K562 (cell line): Measurements from ENCODE around the gene TMEM234. TPM values are rescaled to one million over a fixed set of nuclear protein-coding genes. Genes with fewer than 3 reads are reported as not detected.
A peak's percentile ranks its signal among the peaks of the same experiment; 100 is the strongest.

ENCODE experiments used
- CBFB ChIP-seq: sonication (generic); formaldehyde crosslinking; IDR thresholded peaks from 2 replicates; pipeline ENCODE4 v1.4.0; 2020; ENCODE audit warnings: mild to moderate bottlenecking, missing genetic modification reagents
- HLTF ChIP-seq: fragments of 450-650 bp; IDR thresholded peaks from 2 replicates; pipeline ENCODE4 v1.6.1; 2016
- HNRNPL ChIP-seq: fragments of 200-400 bp; formaldehyde crosslinking; IDR thresholded peaks from 2 replicates; pipeline ENCODE4 v1.6.1; 2017; ENCODE audit warnings: low read depth, mild to moderate bottlenecking, low read length
- MAZ ChIP-seq, 2 experiments: fragments of 450-650 bp in 1 of 2; sonication (generic) in 1 of 2; formaldehyde crosslinking; IDR thresholded peaks in 1 of 2; conservative IDR thresholded peaks in 1 of 2; 2 replicates each; pipeline versions ENCODE4 v1.4.0 to v1.5.0; 2020; ENCODE audit warnings: mild to moderate bottlenecking in 1 of 2, missing genetic modification reagents in 1 of 2
- MCM7 ChIP-seq, 2 experiments: fragments of 450-650 bp; IDR thresholded peaks; 2 replicates each; pipeline ENCODE4 v1.6.1; 2016 to 2018
- POLR2AphosphoS5 ChIP-seq: IDR thresholded peaks from 2 replicates; pipeline ENCODE4 v1.6.1; 2011; ENCODE audit warnings: mild to moderate bottlenecking, low read depth, low read length, moderate library complexity; ENCODE audit not compliant: control insufficient read depth, insufficient read depth
- RAD21 ChIP-seq, 2 experiments: fragments of 250-450 bp in 1 of 2; fragments of 450-650 bp in 1 of 2; sonication (Bioruptor Pico) in 1 of 2; formaldehyde crosslinking in 1 of 2; IDR thresholded peaks in 1 of 2; conservative IDR thresholded peaks in 1 of 2; 2 replicates each; pipeline versions ENCODE4 v1.4.0 to v1.8.0; 2020 to 2022; ENCODE audit warnings: mild to moderate bottlenecking in 2 of 2, moderate library complexity in 1 of 2
- RBM14 ChIP-seq: fragments of 200-400 bp; formaldehyde crosslinking; IDR thresholded peaks from 2 replicates; pipeline ENCODE4 v1.6.1; 2018; ENCODE audit warnings: low read depth, mild to moderate bottlenecking, low read length, moderate library complexity, borderline replicate concordance; ENCODE audit not compliant: insufficient read depth
- REST ChIP-seq, 2 experiments: fragments of 450-650 bp; formaldehyde crosslinking in 1 of 2; IDR thresholded peaks; 2 replicates each; pipeline versions ENCODE4 v1.4.0 to v1.6.1; 2014 to 2020; ENCODE audit warnings: mild to moderate bottlenecking in 2 of 2, borderline replicate concordance in 1 of 2, low read depth in 1 of 2
- SRF ChIP-seq, 2 experiments: fragments of 250-450, 450-650 bp in 1 of 2; sonication (Bioruptor Pico) in 1 of 2; sonication (generic) in 1 of 2; formaldehyde crosslinking; IDR thresholded peaks; 2 replicates each; pipeline versions ENCODE4 v1.5.0 to v1.5.1; 2020 to 2022; ENCODE audit warnings: mild to moderate bottlenecking in 1 of 2, missing genetic modification reagents in 1 of 2
- THRA ChIP-seq: fragments of 450-650 bp; IDR thresholded peaks from 2 replicates; pipeline ENCODE4 v1.6.1; 2017; ENCODE audit warnings: mild to moderate bottlenecking, moderate library complexity
- ZNF589 ChIP-seq: fragments of 200-800 bp; sonication (Bioruptor generic); IDR thresholded peaks from 2 replicates; pipeline ENCODE4 v1.6.1; 2016; ENCODE audit warnings: low read depth, missing genetic modification characterization, missing compliant biosample characterization
- ZNF639 ChIP-seq, 2 experiments: fragments of 200-800 bp in 1 of 2; sonication (Bioruptor generic) in 1 of 2; sonication (generic) in 1 of 2; formaldehyde crosslinking in 1 of 2; IDR thresholded peaks in 1 of 2; conservative IDR thresholded peaks in 1 of 2; 2 replicates each; pipeline versions ENCODE4 v1.5.0 to v1.6.1; 2016 to 2020; ENCODE audit warnings: missing compliant biosample characterization in 1 of 2, missing genetic modification characterization in 1 of 2, missing genetic modification reagents in 1 of 2
- polyA plus RNA-seq, 8 experiments: library from polyadenylated mRNA; depleted of rRNA in 4 of 8; stranded (reverse) in 5 of 8; unstranded in 3 of 8; fragments of >200 nt; fragmentation: Nextera tagmentation in 2 of 8; fragmentation: Illumina TruSeq in 1 of 8; extraction: Ambion mirVana in 2 of 8; extraction: Trizol in 1 of 8; gene quantifications; 2 replicates each; pipeline versions ENCODE4 v1.2.1 to v1.2.3, GENCODE V29; 2011 to 2014; ENCODE audit warnings: inconsistent platforms in 1 of 8, missing spikeins in 1 of 8
- total RNA-seq, 7 experiments: library from RNA; depleted of rRNA in 6 of 7; stranded (reverse); fragments of >200 nt in 6 of 7; fragmentation: Illumina TruSeq in 2 of 7; extraction: Trizol in 2 of 7; gene quantifications; 2 replicates each; pipeline versions ENCODE4 v1.2.1 to v1.2.3, GENCODE V29; 2011 to 2021; ENCODE audit warnings: low replicate concordance in 1 of 7

Gene TMEM234
- total and polyA plus RNA-seq, 9 of the 15 experiments (the other 6 are each of a cell fraction or from before 2014, with no cell fraction given), result 5.0 to 12.9 (median 7.6) TPM

GRCh38 chr1:32247983-32248889 is 26.1 kb upstream of the TMEM234 start (continued):
- TF ChIP-seq REST (IDR thresholded peaks at IDR 0.05; ENCODE audit: borderline replicate concordance) (peak; percentile 78; the same call in 1 of the 2 replicates), REST (CRISPR knock-in tag; IDR thresholded peaks at IDR 0.05; ENCODE audit: low read depth) (no peak), SRF (CRISPR knock-in tag; IDR thresholded peaks at IDR 0.05) (no peak), RAD21 (CRISPR knock-in tag; conservative IDR thresholded peaks at IDR 0.05 in 1 of 2, IDR thresholded peaks at IDR 0.05 in 1 of 2) (peak; percentile 72 to 91), ZNF589 (CRISPR knock-in tag) (no peak), RBM14 (no peak), MCM7 (IDR thresholded peaks at IDR 0.05) (no peak), POLR2AphosphoS5 (no peak), THRA (no peak), CBFB (CRISPR knock-in tag) (no peak), ZNF639 (CRISPR knock-in tag; conservative IDR thresholded peaks at IDR 0.05 in 1 of 2, IDR thresholded peaks at IDR 0.05 in 1 of 2) (no peak), HLTF (peak; percentile 89; the same call in 1 of the 2 replicates), HNRNPL (peak; percentile 38; the same call in 1 of the 2 replicates), MAZ (CRISPR knock-in tag; conservative IDR thresholded peaks at IDR 0.05 in 1 of 2, IDR thresholded peaks at IDR 0.05 in 1 of 2) (peak in 1 of 2 experiments; percentile 63; a peak in 3 of 4 replicates)
